HepG2 (cell line): ENCODE results near the gene GPATCH2. TPM values are rescaled to one million over a fixed set of nuclear protein-coding genes. Genes with fewer than 3 reads are reported as not detected.

ENCODE experiments used
- ATAC-seq: fragments of 200-7000 bp; cut with Tn5 transposase; 3 replicates; pipeline ENCODE4 v1.9.1; 2020; ENCODE audit warnings: mild to moderate bottlenecking, moderate library complexity
- BruUV-seq: library from RNA; stranded (reverse); fragments of 400-500 nt; replicated peaks from 2 replicates; lab custom pipeline; 2021; lab: Mats Ljungman, UMichigan
- CTCF ChIA-PET: fragments of 300-600 bp; formaldehyde crosslinking; extraction: SDS; loops from one replicate; lab custom pipeline; 2021; ENCODE audit warnings: low total read pairs, inconsistent platforms, low intra/inter-chr PET ratio; lab: Yijun Ruan, JAX
- POLR2A ChIA-PET: fragments of 350-600 bp; sonication (Branson Sonifier 250); formaldehyde crosslinking; loops from one replicate; lab custom pipeline; 2020; ENCODE audit warnings: antibody characterized with exemption, inconsistent platforms; lab: Yijun Ruan, JAX
- DNase-seq: peaks from one replicate; pipeline ENCODE4 v3.0.0-alpha.2; 2015; ENCODE audit warnings: low spot score
- FAIRE-seq: peaks from 3 replicates; lab custom pipeline; 2011; peaks lifted over from hg19 to GRCh38; lab: Jason Lieb, UNC
- H2AFZ ChIP-seq: one replicate; pipeline ENCODE4 v1.6.1; 2011; ENCODE audit warnings: low read length, inconsistent platforms
- H3K27ac ChIP-seq: fragments of 300-600 bp; 3 replicates; pipeline ENCODE4 v1.8.0; 2011; ENCODE audit warnings: mixed run types, mild to moderate bottlenecking, mixed read lengths, low read length, inconsistent platforms; ENCODE audit not compliant: insufficient read depth; ENCODE audit errors: extremely low read length
- H3K27me3 ChIP-seq, 2 experiments: fragments of 200-600 bp in 1 of 2; 2 replicates in 1 of 2; 3 replicates in 1 of 2; pipeline versions ENCODE4 v1.6.0 to v1.8.0; 2011; ENCODE audit warnings: low read length in 2 of 2, mild to moderate bottlenecking in 2 of 2, moderate library complexity in 2 of 2, inconsistent platforms in 1 of 2; ENCODE audit not compliant: insufficient read depth in 2 of 2, control insufficient read depth in 1 of 2
- H3K36me3 ChIP-seq, 2 experiments: fragments of 200-600 bp in 1 of 2; replicated peaks in 1 of 2; 2 replicates in 1 of 2; 3 replicates in 1 of 2; pipeline versions ENCODE4 v1.5.1 to v1.8.0; 2011; ENCODE audit warnings: low read length in 2 of 2, inconsistent platforms in 1 of 2; ENCODE audit not compliant: insufficient read depth in 2 of 2, control insufficient read depth in 1 of 2
- H3K4me1 ChIP-seq: 2 replicates; pipeline ENCODE4 v1.5.1; 2012; ENCODE audit warnings: low read length, inconsistent platforms; ENCODE audit not compliant: insufficient read depth
- H3K4me2 ChIP-seq: 2 replicates; pipeline ENCODE4 v1.6.0; 2011; ENCODE audit warnings: low read depth, low read length, inconsistent platforms
- H3K4me3 ChIP-seq, 3 experiments: fragments of 200-600 bp in 1 of 3; sonication (generic), shearing (Covaris generic) in 1 of 3; replicated peaks in 1 of 3; 2 replicates each; pipeline ENCODE4 v1.5.1; 2011 to 2016; ENCODE audit warnings: low read length in 3 of 3, inconsistent platforms in 2 of 3, low read depth in 2 of 3, mild to moderate bottlenecking in 2 of 3, control low read depth in 1 of 3, mixed read lengths in 1 of 3; ENCODE audit not compliant: insufficient read depth in 1 of 3
- H3K79me2 ChIP-seq: one replicate; pipeline ENCODE4 v1.6.1; 2011; ENCODE audit warnings: low read length, inconsistent platforms; ENCODE audit not compliant: insufficient read depth
- H3K9ac ChIP-seq: 2 replicates; pipeline ENCODE4 v1.6.0; 2011; ENCODE audit warnings: mild to moderate bottlenecking, low read depth, low read length, inconsistent platforms; ENCODE audit not compliant: insufficient read depth
- H3K9me3 ChIP-seq: 2 replicates; pipeline ENCODE4 v1.5.1; 2012; ENCODE audit warnings: mild to moderate bottlenecking, low read length
- H4K20me1 ChIP-seq: 2 replicates; pipeline ENCODE4 v1.6.0; 2011; ENCODE audit warnings: inconsistent platforms, mild to moderate bottlenecking, low read length, moderate library complexity; ENCODE audit not compliant: insufficient read depth
- BCL6 ChIP-seq: IDR thresholded peaks from 2 replicates; pipeline ENCODE4 v1.6.1; 2016; ENCODE audit warnings: missing genetic modification reagents, missing compliant biosample characterization
- HNF4G ChIP-seq, 2 experiments: sonication (generic) in 1 of 2; formaldehyde crosslinking in 1 of 2; IDR thresholded peaks; 2 replicates each; pipeline versions ENCODE4 v1.4.0 to v1.6.1; 2011 to 2020; ENCODE audit warnings: borderline replicate concordance in 2 of 2, low read depth in 2 of 2, mild to moderate bottlenecking in 2 of 2, low read length in 1 of 2, missing genetic modification reagents in 1 of 2, moderate library complexity in 1 of 2
- NFE2L2 ChIP-seq: fragments of 150-350 bp; IDR thresholded peaks from 2 replicates; pipeline ENCODE4 v1.6.1; 2014; ENCODE audit warnings: low read length
- PCBP2 ChIP-seq: fragments of 200-400 bp; formaldehyde crosslinking; optimal IDR thresholded peaks from 2 replicates; pipeline ENCODE3; 2018; ENCODE audit warnings: low read length, low read depth; ENCODE audit not compliant: poor library complexity, severe bottlenecking
- PHB2 ChIP-seq: fragments of 450-650 bp; IDR thresholded peaks from 2 replicates; pipeline ENCODE4 v1.6.1; 2018; ENCODE audit not compliant: partially characterized antibody
- PLRG1 ChIP-seq: fragments of 450-650 bp; conservative IDR thresholded peaks from 2 replicates; pipeline ENCODE4 v1.6.1; 2016
- ZNF138 ChIP-seq: sonication (generic); formaldehyde crosslinking; IDR thresholded peaks from 2 replicates; pipeline ENCODE4 v1.5.0; 2020; ENCODE audit warnings: mild to moderate bottlenecking, low read depth, missing genetic modification reagents
- ZNF614 ChIP-seq: IDR thresholded peaks from 2 replicates; pipeline ENCODE4 v1.6.1; 2018; ENCODE audit warnings: missing biosample characterization, missing genetic modification reagents, inconsistent platforms, borderline replicate concordance
- ZNF761 ChIP-seq: sonication (generic); formaldehyde crosslinking; conservative IDR thresholded peaks from 2 replicates; pipeline ENCODE4 v1.4.0; 2020; ENCODE audit warnings: mild to moderate bottlenecking, missing genetic modification reagents
- in situ Hi-C: cut with HindIII; loops from 2 replicates; pipeline ENCODE4 v1.10.0; 2017; ENCODE audit warnings: low pct_unique_long_range_greater_than_20kb; ENCODE audit not compliant: extremely low pct_ligation_motif_present
- intact Hi-C: fragments of 100-400 bp; cut with micrococcal nuclease; formaldehyde crosslinking; loops from one replicate; pipeline ENCODE4 v1.10.0; 2022; ENCODE audit not compliant: unreplicated experiment
- polyA plus RNA-seq, 8 experiments: library from polyadenylated mRNA; depleted of rRNA in 3 of 8; stranded (reverse) in 7 of 8; unstranded in 1 of 8; fragments of >200 nt; fragmentation: Illumina TruSeq in 4 of 8; extraction: Trizol in 4 of 8; gene quantifications; 2 replicates each; pipeline versions ENCODE4 v1.2.1 to v1.2.3, GENCODE V29; 2011 to 2016; ENCODE audit warnings: low read depth in 4 of 8, missing spikeins in 1 of 8, mixed read lengths in 1 of 8; ENCODE audit not compliant: insufficient read depth in 1 of 8
- total RNA-seq, 5 experiments: library from RNA; depleted of rRNA; stranded (reverse); fragments of >200 nt; fragmentation: Illumina TruSeq; extraction: Trizol; gene quantifications; 2 replicates each; pipeline ENCODE4 v1.2.3, GENCODE V29; 2016; ENCODE audit warnings: low read depth in 1 of 5
- TF ChIP-seq, protein P1 (sequence below): sonication (generic); formaldehyde crosslinking; IDR thresholded peaks from 2 replicates; pipeline ENCODE4 v1.4.0; 2020; ENCODE audit warnings: missing genetic modification reagents, borderline replicate concordance

Gene GPATCH2
- total and polyA plus RNA-seq, 2 of the 13 experiments (the other 11 are each of a cell fraction or from before 2014, with no cell fraction given) = 3.5 to 15.7 TPM

DNA sequence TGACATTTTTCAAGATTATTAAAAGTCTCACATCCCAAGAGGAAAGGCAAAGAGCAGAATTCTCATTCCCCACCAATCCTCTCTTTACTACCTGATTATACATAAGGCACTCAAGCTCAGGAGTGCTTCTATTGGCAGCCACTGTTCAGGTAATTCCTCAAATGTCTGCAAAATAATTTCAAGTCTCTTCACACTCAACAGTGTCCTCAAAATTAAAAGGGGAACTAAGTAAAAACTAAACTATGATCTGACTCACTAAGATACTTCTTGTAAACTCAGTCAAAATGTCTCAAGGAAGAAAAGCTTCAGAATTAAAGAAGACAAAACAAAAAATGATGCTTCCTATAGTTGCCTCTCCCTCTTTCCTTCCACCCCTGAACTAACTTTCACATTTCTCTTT, 135.6 kb downstream of the GPATCH2 start:
- no peaks in the 10 kb centered on the region for H3K79me2 ChIP-seq
- no peak overlapping the region for H3K9ac ChIP-seq
- no peaks in the 10 kb centered on the region for H3K4me1 ChIP-seq
- H3K27ac ChIP-seq = no peak overlapping the region
- TF ChIP-seq PHB2 (no peak), PCBP2 (no peak), PLRG1 (no peak), NFE2L2 (no peak), BCL6 (CRISPR knock-in tag) (no peak), ZNF761 (CRISPR knock-in tag) (no peak), ZNF138 (CRISPR knock-in tag) (no peak), ZNF614 (no peak), HNF4G (IDR thresholded peaks at IDR 0.05; ENCODE audit: borderline replicate concordance, low read depth, low read length) (no peak), HNF4G (CRISPR knock-in tag; IDR thresholded peaks at IDR 0.05; ENCODE audit: borderline replicate concordance, low read depth) (no peak)
- TF ChIP-seq, protein P1, sequence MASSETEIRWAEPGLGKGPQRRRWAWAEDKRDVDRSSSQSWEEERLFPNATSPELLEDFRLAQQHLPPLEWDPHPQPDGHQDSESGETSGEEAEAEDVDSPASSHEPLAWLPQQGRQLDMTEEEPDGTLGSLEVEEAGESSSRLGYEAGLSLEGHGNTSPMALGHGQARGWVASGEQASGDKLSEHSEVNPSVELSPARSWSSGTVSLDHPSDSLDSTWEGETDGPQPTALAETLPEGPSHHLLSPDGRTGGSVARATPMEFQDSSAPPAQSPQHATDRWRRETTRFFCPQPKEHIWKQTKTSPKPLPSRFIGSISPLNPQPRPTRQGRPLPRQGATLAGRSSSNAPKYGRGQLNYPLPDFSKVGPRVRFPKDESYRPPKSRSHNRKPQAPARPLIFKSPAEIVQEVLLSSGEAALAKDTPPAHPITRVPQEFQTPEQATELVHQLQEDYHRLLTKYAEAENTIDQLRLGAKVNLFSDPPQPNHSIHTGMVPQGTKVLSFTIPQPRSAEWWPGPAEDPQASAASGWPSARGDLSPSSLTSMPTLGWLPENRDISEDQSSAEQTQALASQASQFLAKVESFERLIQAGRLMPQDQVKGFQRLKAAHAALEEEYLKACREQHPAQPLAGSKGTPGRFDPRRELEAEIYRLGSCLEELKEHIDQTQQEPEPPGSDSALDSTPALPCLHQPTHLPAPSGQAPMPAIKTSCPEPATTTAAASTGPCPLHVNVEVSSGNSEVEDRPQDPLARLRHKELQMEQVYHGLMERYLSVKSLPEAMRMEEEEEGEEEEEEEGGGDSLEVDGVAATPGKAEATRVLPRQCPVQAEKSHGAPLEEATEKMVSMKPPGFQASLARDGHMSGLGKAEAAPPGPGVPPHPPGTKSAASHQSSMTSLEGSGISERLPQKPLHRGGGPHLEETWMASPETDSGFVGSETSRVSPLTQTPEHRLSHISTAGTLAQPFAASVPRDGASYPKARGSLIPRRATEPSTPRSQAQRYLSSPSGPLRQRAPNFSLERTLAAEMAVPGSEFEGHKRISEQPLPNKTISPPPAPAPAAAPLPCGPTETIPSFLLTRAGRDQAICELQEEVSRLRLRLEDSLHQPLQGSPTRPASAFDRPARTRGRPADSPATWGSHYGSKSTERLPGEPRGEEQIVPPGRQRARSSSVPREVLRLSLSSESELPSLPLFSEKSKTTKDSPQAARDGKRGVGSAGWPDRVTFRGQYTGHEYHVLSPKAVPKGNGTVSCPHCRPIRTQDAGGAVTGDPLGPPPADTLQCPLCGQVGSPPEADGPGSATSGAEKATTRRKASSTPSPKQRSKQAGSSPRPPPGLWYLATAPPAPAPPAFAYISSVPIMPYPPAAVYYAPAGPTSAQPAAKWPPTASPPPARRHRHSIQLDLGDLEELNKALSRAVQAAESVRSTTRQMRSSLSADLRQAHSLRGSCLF = no peak
- TF ChIP-seq, all 625 proteins: peak for 0
- DNase-seq (no peak), FAIRE-seq (no peak), ATAC-seq (no peak)
- intact Hi-C loops (no loop called here), in situ Hi-C loops (no loop called here)
- CTCF ChIA-PET = no interaction called here
- no peaks in the 10 kb centered on the region for H3K27me3 ChIP-seq
- no peak overlapping the region for H3K4me2 ChIP-seq
- POLR2A ChIA-PET = no interaction called here
- no peaks in the 10 kb centered on the region for H3K9me3 ChIP-seq
- H2AFZ ChIP-seq = no peak overlapping the region
- no peak overlapping the region for H3K4me3 ChIP-seq
- BruUV-seq = no TSS peak
- no peaks in the 10 kb centered on the region for H4K20me1 ChIP-seq
- no peaks in the 10 kb centered on the region for H3K36me3 ChIP-seq
